ENCODE data around the gene RPP38. TPM values are rescaled to one million over a fixed set of nuclear protein-coding genes. Genes with fewer than 3 reads are reported as not detected.

RPP38 gene, protein sequence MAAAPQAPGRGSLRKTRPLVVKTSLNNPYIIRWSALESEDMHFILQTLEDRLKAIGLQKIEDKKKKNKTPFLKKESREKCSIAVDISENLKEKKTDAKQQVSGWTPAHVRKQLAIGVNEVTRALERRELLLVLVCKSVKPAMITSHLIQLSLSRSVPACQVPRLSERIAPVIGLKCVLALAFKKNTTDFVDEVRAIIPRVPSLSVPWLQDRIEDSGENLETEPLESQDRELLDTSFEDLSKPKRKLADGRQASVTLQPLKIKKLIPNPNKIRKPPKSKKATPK
- total RNA-seq, result 5.2 TPM

DNA sequence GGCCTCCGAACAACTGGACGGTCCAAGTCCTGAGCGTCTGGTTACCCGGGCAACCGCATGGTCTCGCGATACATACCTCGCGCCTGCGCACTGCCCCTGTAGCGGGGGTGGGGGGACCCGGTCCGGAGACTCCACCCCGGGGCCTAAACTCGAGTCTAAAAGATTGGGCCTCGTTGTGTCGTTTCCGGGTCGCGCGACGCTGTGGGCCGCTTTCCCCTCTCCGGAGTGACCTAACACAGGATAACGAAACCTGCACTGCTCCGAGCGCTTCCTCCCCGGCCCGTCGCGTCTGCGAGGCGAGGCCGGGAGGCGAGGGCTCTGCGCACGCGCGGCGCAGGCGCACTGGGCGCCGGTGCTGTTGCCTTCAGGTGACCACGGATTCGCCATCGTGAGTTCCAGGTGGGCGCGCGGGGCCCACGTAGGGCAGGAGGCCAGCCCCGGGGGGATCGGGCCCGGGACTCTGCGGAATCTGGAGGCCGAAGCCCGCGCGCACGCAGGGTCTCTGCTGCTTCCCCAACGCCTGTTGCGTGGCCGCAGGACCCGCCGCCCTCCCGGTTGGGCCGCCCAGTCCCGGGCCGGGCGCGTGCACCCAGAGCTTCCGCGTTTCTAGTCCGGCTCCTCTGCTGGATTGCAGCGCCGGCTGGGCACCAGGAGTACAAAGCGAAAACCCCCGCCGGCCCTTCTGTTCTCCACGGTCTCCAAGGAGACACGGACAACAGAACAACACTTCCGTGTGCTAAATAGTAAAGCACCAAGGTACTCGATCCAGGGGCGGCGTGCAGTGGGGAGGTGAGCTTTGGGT lies at the start of gene RPP38:
RPP38 (plus strand) TSS at position 345 of the 802 bp plus-strand sequence. CDS start 5,960 bp downstream, outside the sequence.
- DNase-seq, result peak; percentile 88

DNA sequence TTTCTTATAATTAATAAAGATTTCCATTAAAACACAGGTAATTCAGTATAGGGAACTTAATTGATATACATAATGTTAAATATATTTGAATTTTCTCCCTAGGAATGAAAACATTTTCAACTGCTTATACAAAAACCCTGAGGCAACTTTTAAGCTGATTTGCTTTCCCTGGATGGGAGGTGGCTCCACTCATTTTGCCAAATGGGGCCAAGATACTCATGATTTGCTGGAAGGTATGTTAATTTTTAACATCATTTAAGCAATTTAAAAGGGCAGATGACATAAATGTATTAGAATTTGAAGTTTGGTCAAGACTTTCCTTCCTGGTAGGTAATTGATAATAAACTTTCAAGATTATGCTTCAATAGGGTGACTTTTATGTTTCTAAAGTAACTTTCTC lies 47.6 kb upstream of the RPP38 start:
- no peak for DNase-seq

DNA sequence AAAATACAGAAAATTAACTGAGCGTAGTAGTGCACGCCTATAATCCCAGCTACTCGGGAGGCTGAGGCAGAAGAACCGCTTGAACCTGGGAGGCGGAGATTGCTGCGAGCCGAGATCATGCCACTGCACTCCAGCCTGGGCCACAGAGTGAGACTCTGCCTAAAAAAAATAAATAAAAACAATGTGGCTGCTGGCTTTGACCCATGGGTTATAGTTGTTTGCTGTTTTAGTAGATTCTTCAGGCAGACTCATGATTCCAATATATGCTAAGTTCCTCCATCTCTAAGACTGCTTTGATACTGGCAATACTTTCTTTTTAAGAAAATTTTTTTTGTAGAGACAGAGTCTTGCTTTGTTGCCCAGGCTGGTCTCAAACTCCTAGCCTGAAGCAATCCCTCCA lies 45.0 kb upstream of the RPP38 start:
- DNase-seq, result no peak

DNA sequence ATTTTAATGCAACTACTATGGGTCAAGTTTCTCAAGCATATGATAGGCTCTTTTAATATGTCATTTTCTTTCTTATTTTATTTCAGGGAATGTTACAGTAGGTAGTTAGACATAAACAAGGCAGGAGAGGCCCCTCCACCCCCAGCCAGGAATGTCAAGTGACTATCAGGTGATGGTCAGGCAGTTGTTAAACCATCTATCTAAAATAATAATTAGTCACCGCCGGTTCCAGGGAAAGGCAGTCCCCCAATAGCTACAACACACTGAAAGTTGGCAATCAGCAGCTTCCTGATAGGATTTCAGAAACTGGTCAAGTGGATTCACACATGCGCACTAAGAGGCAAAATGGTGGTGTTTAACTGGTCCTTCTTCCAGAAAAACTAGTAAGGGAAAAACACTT lies 44.1 kb upstream of the RPP38 start:
- no peak for DNase-seq

DNA sequence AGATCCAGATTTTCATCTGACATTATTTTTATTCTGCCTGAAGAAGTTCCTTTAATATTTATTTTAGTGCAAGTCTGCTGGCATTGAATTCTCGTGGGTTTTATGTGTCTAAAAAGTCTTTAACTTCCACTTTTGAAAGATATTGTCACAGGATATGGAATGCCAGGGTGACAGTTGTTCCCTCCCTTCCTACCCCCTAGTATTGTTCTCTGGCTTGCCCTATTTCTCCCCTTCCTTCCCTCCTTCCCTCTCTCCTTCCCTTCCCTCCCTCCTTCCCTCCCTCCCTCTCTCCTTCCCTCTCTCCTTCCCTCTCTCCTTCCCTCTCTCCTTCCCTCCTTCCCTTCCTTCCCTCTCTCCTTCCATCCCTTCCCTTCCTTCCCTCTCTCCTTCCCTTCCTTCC lies 38.5 kb upstream of the RPP38 start:
- no peak for DNase-seq

DNA sequence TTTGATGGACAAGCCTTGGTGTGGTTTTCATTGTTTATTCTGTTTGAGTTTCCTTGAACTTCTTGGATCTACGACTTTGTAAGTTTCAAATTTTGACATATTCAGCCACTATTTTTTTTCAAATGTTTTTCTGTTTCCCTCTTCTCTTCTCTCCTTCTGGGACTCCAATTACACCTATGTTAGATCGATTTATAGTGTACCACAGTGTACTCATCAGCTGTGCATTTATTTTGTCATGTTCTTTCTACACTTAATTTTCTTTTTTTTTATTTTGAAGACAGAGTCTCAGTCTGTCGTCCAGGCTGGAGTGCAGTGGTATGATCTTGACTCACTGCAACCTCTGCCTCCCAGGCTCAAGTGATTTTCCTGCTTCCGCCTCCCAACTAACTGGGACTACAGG lies 37.2 kb upstream of the RPP38 start:
- no peak for DNase-seq

DNA sequence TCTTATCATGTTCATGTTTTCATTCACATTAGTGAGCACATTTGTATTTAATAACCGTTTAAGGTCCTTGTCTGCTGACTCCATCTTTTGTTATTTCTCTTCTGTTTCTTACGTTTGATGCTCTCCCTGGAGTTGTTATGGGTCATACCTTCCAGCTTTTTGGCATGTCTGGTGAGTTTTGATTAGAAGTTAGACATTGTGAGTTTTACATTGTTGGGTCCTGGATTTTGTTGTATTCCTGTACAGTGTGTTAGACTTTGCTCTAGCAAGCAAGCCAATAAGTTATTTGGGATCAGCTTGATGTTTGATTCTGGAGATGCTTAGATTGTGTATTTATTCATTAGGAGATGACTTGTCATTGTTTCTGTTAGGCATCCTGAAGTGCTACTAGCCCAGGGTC lies 36.5 kb upstream of the RPP38 start:
- no peak for DNase-seq

DNA sequence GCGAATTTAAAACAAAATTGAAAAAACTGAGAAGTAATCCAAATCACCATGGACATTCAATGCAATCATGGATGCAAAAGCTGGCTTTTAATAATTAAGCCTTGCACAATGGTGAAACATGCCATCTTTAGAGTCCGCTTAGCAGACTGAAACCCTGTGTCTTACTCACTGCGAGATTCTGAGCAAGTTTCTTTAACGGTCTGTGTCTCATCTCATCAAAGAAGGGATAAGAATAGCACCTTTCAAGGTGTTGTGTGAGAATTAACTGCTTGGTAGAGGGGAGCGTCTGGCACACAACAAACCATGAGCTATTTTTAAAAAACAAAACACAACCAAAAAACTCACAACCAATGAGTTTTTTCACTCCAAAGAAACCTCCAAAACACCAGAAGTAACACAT lies 30.0 kb upstream of the RPP38 start:
- DNase-seq, result no peak

DNA sequence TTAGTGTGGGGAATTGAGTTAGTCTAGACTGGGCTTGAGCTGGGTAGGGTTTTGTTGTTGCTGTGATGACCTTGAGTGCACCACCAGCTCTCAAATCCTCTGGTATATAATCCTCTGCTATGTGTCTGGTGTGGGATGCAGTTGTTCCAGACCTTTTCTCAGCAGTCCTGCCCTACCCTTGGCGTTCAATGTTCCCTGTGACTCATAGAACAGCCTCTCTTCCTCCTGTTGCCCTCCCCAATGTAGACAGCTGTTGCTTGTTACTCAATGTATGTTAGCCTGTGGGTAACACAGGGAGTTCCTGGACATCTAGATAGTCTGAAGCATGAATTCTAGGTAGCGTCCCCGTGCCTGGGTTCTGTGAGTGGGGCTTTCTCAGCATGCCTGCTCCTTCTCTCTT lies 28.4 kb upstream of the RPP38 start:
- DNase-seq, result no peak

DNA sequence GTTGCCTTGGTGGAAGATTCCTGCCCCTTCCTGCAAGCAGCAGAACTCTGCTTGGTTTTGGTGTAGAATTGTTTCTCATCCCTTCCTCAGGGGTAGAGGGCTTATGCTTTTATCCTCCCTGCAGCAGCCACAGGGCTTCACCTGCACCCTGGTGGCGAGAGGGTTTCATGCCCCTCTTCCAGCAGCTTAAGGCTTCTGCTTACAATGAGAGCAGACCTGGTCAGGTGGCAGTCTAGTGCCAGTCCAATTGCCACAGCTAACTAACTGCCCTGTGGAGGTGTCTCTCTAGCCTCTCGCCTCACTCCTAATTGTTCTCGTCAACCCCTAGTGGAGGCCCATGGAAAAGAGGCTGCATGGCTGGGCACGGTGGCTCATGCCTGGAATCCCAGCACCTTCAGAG lies 27.9 kb upstream of the RPP38 start:
- DNase-seq, result no peak

DNA sequence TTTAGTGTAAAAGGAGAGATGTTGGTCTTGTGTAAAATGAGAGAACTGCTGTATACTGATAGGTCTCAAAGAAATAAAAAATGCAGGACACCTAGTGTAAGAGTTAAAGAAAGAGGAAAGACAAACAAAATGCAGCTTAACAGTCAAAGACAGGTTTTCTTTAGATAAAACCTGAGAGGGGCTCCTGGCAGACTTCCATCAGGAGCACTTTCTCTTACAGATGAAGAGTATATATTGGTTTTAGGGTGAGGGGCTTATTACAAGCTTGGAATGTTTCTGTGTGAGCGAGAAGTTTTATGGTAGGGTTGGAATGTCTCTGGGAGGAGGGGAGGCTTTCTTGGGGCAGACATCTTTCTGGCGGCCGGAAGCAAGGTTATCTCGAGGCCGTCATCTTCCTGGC lies 24.8 kb upstream of the RPP38 start:
- DNase-seq, result no peak

DNA sequence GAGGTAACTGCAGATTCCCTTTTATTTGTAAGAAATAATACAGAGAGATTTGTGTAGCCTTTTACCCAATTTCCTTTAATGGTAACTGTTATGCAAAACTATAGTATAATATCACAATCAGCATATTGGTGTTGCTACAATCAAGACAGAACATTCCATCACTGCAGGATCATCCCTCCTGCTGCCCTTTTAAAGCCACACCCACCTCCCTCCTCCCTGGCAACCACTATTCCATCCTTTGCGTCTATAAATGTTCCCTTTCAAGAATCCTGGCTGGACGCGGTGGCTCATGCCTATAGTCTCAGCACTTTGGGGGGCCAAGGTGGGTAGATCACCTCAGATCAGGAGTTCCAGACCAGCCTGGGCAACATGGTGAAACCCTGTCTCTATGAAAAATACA lies 21.7 kb upstream of the RPP38 start:
- DNase-seq, result no peak

DNA sequence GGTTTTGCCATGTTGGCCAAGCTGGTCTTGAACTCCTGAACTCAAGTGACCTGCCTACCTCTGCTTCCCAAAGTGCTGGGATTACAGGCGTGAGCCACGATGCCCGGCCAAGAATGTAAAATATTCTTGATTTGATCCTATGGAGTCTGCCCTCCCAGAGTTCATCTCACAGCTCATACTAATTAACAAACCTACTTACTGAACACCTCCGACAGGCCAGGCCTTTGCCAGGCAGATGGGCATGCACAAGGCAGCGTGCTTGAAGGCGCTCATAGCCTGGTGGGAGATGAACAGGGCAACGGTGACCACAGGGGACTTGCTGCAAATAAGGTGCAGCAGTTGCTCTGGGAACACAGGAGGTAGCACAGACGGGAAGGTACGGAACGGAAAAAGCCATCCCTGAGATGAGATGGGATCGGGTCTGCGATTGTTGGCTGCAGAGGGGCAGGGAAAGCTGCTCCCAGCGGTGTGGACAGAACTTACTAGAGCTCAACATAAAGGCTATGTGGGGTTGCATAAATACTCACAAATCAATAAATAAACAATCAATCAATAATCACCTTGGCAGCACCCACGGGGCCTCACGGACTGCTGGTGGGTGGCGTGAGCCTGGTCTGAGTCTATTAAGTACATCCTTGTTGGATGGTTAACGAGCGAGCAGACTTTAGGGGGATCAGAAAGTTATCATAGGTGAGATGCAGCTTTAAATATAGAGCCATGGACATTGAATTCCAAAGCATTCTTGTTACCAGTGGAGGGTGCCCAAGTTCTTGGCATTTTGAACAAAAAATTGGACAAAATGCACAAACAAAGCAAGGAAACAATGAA lies 13.3 kb upstream of the RPP38 start:
- no peak for DNase-seq

DNA sequence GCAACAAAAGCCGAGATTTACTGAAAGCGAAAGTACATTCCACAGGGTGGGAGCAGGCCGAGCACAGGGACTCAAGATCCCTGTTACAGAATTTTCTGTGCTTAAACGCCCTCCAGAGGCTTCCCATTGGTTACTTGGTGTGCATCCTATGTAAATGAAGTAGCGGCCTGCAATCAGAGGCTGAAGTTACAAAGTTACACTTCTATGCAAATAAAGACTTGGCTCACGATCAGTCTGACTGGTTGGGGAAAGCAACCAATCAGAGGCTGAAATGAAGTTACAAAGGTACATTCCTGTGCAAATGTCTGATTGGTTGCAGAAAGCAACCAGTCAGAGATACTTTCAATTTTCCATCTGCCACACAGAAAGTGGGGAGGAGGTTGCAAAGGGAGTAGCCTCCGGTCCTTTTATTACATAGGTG lies 12.6 kb upstream of the RPP38 start:
- DNase-seq, result peak; percentile 68

DNA sequence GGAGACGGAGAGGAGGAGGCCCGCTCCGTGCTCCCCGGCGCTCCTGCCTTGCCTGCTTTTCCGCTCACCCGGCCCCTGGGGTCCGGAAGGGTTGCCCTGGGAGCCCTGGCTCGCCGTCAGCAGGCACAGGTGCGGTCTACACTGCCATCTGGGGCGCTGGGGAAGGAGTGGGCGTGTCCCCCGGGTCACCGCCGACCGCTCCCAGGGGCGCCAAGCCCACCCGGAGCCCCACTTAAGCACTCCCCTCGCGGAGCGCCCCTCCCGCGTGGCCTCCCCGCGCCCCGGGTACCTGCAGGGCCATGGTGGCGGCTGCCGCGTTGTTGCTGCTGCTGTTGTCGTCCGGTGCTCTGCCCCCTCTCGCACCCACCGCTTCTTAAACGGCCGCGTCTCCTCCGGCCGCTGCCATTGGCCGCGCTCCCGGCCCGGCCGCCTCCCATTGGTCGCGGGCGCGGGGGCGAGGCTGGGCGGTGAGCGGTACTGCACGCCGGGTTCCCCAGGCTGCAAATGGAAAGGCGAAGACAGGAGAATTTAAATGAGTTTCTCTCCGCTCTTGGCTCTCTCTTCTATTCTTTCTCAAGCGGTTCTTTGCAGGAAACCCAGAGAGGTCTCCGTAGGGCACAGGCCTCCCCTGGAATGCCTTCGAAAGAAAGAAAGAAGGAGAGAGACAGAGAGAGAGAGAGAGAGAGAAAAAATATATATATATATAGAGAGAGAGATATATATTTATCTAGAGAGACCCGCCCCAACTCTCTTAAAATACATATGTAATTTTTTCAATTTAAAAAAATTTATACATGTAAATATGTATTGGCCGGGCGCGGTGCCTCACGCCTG lies 8.5 kb upstream of the RPP38 start, which contains the start of gene ACBD7:
ACBD7 (minus strand) TSS at position 349 of the 834 bp plus-strand sequence; CDS start at position 301, 48 bp downstream.
- DNase-seq, result peak; percentile 8

DNA sequence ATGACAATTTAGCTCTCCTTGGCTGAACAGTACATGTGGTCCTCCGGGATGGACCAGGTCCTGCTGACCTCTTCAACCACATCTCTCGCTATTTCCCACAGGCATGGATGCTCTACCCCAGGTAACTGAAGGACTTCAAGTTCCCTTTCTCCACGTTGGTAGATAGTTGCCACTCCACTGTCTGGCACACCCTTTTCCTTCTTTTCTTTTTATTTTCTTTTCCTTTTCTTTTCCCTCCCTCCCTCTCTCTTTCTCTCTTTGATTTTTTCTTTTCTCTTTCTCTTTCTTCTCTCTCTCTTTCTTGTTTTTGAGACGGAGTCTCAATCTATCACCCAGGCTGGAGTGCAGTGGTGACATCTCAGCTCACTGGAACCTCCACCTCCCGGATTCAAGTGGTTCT lies 5.7 kb upstream of the RPP38 start:
- no peak for DNase-seq

DNA sequence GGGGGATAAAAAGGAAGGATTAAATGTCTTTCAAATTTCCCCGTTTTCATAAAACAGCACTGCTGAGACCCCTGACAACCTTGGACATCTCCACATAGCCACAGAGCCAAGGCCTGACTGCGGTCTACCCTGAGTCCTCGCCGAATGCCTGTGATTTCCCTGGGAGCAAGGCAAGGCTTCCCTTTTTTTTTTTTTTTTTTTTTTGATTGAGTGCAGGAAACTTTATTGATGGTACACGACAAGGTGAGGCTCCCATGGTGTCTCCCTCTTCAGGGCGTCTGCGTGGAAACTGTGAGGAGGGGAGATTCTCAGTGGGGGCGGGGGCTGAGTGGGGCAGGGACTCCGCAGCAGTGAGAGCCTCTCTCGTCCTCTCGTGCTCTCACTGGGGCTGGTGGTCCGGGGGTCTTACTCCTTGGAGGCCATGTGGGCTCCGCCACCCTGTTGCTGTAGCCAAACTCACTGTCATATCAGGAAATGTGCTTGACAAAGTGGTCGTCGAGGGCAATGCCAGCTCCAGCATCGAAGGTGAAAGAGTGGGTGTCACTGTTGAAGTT lies 4.2 kb upstream of the RPP38 start:
- DNase-seq, result no peak

DNA sequence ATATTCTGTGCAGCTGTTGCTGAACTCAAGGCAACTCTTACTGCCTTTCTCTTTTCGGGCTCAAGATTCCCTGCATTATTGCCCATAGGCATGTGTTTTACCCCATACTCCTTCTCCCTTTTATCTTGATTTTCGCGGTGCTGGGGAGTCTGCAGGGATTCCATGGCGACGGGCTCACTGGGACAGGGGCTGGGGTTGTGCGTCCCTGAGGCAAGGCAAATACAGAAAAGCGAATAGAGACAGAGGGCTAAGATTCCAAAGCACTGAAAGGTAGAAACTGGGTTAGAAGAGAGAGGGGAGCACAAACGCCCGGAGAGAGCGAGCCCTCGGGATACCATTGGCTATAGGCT lies 519 bp upstream of the RPP38 start:
- no peak for DNase-seq

DNA sequence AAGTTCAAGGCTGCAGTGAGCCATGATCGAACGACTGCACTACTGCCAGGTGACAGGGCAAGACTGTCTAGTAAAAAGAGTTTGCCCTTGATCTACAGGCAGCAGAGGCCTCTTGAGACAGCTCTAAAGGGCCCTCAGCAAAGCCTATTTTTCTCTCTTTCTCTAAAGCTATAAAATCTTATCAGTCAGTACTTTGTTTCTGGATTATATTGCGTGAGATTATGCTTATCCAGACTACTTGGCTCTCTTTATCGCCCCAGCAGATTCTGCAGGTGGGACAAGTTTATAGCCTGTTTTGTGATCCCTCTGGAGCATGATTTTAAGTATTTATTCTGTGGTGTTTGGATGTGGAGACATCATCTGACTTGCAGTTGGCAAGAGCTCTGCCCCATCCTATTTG lies 2.7 kb downstream of the RPP38 start:
- DNase-seq, result no peak

DNA sequence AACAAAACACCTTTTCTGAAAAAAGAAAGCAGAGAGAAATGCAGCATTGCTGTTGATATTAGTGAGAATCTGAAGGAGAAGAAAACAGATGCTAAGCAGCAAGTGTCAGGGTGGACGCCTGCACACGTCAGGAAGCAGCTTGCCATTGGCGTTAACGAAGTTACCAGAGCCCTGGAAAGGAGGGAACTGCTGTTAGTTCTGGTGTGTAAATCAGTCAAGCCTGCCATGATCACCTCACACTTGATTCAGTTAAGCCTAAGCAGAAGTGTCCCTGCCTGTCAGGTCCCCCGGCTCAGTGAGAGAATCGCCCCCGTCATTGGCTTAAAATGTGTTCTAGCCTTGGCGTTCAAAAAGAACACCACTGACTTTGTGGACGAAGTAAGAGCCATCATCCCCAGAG lies 6.4 kb downstream of the RPP38 start:
- no peak for DNase-seq

DNA sequence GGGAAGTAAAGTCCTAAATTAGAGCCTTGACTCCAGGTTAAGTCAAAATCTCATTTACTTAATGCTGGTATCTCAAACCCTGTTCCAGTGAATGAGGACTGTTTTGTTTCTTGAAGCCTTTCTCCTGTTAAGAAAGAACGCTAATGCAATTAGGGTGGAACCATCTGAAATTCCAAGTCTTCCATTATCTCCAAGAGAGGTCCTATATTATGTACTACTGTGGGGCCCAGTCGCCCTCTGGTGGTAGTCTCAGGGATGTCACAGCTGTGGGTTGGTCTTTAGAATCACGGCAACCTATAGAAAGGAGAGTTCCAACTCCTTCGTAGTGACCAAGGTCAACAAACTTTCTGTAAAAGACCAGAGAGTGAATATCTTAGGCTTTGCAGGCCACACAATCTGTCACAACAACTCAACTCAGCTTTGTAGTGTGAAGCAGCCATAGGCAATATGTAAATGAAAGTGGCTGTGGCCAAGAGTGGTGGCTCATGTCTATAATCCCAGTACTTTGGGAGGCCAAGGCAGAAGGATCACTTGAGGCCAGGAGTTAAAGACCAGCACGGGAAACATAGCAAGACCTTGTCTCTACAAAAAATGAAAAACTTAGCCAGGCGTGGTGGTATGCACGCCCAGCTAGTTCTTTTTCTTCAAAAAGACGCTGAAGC lies 9.3 kb downstream of the RPP38 start:
- peak; percentile 40 for DNase-seq

Data from skin of body (tissue), 2 donors.